Measurements from ENCODE around the gene BNC2.

The BNC2 gene

DNA sequence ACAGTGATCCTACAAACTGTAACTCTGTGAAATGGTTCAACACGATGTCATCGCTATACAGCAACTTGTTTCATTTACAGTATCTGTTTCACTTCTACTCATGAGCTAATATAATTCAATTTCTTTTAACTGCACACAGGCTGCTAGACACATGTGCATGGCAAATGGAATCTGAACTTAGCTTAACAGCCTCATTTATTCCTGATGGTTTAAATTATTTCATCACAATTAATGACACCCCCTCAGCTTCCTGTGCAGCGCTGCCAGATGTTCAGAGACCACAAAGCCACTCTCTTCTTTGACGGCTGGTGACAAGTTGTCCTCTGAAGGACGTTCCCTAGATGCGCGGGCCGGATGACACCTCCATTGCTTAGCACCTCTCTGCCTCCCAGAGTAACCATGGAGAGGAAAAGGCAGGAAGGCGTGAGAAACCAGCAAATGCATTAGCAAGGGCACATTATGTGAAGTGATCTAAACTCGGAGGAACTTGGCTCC is 191.1 kb downstream of the BNC2 start:
- FAIRE-seq = no peak
- DNase-seq (ENCODE audit: low spot score) = no peak

DNA sequence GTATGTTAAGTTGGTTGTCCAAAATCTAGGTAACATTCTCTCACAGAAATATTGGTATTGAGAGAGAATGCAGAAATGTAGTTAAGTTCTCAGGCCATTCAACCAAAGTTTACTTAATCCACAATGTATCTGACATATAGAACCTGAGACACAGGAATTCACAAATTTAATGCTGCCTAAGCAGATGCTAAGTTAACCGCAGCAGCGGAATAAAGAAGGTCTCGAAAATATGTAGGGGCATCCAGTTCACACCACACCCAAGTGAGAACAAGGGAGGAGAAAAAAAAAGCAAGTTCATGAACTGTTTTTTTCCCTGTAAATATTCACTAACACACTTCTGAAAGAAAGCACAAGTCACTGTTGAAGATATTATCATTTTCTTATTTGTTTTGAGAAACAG is 194.0 kb downstream of the BNC2 start:
- FAIRE-seq (no peak), DNase-seq (ENCODE audit: low spot score) (no peak)

DNA sequence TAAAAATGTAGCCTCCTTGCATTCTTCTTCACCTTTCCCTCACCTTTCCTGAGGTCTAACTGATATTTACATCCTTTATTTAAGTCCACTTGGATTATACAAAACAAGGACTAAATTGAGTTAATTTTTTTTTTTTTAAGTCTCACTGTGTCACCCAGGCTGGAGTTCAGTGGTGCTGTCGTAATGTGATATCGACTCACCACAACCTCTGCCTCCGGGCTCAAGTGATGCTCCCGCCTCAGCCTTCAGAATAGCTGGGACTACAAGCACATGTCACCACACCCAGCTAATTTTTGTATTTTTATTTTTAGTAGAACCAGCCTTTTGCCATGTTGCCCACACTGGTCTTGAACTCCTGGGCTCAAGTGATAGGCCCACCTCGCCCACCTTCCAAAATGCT is 195.3 kb downstream of the BNC2 start:
- FAIRE-seq (no peak), DNase-seq (ENCODE audit: low spot score) (no peak)

DNA sequence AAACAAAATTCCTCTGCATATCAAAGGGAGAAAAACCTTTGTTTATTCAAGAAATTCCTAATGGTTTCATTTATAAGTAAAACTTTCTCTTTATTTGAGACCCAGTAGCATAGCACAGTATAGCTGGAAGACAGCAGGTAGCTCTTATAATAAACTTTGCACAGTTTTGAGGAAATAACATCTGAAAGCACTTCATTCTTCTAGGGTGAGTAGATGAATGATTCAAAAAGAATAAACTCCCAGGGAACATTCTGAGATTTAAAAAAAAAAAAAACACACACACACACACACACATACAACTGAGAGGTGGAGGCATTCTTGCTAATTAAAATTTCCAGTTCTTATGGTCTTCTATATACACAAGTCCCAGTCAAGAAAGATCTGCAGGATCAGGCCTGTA is 197.3 kb downstream of the BNC2 start:
- no peak for FAIRE-seq

DNA sequence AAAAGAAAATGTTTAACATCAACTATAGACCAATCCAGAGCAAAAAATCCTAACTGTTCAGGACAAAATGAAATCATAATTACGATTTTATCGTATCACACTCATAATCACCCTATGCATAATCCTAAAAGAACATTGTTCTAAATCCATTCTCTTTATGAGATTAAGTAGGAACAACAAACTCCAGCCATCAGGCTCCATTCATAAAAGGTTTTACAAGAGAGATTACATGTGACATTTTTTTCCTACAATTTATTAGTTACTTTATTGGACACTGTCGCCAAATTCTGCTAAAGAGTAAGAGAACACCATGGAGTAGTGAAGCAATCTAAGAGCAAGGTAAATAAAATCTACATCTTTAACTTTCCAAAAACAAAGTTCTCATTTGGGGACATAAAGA is 198.0 kb downstream of the BNC2 start:
- no peak for DNase-seq (ENCODE audit: low spot score)
- FAIRE-seq = no peak

More for the DNA sequence above, 197.3 kb downstream of the BNC2 start:
- DNase-seq (ENCODE audit: low spot score) = no peak

DNA sequence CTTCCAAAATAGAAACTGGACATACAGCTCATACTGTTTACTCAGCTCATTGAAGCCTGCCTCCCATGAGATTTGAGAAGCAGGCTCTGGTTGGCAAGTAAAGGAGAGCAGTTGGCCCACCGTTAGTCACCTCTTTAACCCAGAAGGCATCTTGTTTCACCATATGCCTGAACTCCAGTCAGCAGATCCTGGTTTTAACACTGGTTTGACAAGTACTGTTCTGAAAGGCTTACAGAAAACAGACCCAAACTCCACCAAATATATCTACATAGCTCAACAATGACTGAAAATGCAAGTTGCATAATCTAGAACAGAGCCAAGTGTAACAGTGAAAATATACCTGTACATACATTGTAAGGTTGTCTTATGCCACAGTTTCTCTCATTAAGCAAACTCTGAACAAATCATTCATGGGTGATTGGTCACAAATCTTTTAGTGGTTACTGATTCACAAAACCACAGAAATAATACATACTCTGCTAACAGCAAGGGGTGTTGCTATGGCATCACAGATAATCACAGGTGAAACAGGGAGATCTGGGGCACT is 198.8 kb downstream of the BNC2 start:
- DNase-seq (ENCODE audit: low spot score) (no peak), FAIRE-seq (no peak)

DNA sequence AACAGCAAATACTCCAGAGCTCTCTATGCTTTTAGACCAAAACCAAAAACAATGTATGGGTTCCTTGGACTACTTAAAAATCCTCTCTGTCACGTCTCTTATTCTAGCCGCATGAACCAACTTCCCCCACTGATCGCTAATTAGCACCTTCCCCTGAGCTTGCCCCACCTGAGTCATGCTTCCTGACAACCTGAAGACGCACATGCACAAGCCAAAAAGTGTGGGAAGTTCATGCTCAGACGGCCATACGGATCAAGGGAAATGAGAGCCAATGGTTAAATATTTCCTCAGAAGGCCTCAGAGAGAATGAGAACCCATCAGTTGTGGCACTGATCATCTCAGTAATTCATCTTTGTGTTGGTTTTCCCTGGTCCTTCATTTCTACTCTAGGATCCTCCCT is 199.7 kb downstream of the BNC2 start:
- DNase-seq (ENCODE audit: low spot score) (no peak), FAIRE-seq (no peak)

DNA sequence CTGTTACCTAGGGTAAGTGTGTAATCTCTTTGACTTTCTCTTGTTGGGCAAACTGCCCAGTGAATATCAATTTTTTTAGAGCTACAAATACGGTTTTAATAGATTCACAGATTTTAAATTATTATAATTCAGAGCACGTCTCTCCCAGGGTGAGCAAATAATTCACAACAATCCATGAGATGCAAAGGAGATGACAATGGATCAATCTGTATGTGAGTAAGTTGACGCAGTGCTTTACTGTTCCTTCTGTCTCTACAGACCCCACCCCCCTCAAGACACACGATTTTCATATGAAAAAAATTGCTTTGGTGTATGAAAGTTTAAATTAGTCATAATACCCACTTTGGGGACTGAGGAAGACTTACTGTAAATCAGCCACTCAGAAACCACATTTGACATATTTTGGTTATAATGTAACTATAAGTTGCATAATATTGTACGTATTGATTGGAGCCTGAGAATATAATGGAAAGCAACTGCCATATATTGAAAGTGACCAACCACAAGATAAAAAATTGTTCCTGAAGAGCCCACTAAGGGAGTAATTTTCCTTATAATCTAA is 201.7 kb downstream of the BNC2 start:
- FAIRE-seq = no peak
- no peak for DNase-seq (ENCODE audit: low spot score)

DNA sequence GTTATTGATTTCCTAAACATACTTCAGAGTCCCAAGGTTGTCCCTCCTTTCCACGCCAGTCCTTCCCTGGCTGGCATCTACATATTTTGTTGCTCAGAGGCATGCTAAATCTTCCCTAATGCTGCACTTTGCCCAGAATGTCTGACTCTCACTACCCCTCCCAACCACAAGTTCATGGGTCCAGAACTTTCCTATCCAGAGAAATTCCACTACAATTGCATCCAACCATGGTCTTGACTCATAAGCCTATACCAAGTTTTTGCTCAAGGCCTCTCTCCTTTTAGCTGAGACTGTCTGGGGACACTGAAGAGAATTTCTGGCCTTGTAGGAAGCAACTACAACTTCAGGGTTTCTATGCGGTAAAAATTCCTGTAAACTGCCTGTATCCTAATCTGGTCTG is 206.3 kb downstream of the BNC2 start:
- FAIRE-seq = no peak
- no peak for DNase-seq (ENCODE audit: low spot score)

DNA sequence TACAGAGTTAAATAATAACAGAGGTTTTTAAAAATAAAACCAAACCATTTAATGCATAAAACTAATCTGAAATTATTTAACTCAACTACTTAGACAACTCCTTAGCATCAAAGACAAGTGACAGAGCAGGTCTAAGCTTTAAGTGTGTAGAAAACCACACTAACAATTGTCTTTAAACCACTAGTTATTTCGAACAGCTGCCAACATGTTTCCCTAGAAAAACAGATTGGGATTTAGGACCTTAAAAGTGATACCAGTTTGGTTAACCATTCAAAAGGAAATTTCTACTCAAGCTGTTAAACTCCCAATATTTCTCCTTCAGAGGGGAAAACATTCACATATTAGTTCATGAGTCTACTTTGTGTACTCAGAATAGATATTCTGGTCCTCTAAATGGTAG is 208.7 kb downstream of the BNC2 start:
- DNase-seq (ENCODE audit: low spot score) (no peak), FAIRE-seq (no peak)

DNA sequence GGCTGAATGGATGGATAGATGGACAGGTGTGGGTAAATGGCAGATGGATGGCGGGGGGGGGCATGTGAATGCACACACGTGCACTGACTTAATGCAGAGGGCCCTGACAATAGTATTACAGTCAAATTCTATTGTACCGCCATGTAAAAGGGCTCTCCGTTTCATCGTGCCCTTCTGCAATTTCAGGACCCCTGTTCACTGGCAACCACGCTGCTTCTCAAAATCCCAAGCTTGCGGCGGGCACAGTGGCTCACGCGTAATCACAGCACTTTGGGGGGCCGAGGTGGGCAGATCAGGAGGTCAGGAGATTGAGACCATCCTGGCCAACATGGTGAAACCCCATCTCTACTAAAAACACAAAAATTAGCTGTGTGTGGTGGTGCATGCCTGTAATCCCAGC is 211.4 kb downstream of the BNC2 start:
- no peak for FAIRE-seq
- DNase-seq (ENCODE audit: low spot score) = no peak

DNA sequence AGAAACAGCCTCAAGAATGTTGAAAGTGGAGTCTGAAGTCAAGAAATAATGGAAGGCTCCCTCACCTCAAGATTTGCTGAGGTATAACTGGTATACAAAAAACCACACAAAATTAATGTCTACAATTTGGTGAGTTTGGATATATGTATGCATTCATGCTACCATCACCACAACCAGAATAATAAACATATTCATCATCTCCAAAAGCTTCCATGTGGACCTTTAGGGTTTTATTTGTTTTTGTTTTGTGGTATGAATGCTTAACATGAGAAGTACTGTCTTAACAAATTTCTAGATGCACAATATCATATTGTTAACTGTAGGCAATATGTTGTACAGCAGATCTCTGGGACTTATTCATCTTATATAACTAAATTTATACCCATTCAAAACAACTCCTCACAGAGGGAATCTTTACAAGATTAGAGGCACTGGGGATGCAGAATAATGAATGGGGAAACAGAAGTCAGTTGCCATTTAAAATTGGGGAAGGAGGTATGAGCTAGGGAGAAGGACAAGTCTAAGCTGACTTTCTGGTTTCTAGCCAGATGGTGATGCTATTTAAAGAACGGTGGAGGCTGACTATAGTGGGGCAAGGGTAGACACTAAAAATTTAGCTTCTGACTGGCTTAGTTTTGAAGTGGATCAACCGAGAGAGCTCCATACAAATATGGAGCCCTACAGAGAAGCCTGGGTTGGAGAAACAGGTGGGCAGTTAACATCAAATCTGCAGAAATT is 213.9 kb downstream of the BNC2 start:
- FAIRE-seq = no peak
- DNase-seq (ENCODE audit: low spot score) = no peak

DNA sequence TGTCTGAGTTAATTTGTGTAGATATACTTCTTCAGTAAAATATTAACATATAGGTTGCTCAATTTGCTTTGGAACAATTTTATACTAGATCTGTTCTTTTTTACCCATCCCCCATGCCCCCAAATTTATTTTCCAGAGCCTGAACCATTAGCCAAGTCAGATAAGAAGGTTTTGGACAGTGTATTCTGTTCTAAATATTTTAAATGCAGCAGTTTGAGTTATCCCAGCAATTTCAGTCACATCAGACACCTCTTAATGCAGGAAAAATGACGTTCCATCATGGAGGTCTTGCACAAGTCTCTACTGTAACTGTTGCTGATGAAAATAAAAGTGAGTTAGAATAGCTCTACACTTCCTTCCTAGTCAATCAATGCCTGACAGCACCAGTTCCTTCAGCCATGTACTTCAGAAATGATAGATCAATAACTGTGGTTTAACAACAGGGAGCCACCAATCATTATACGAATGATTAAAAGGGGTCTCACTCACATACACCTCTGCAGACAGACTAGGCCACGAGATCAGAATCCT is 215.8 kb downstream of the BNC2 start:
- FAIRE-seq (no peak), DNase-seq (ENCODE audit: low spot score) (no peak)

DNA sequence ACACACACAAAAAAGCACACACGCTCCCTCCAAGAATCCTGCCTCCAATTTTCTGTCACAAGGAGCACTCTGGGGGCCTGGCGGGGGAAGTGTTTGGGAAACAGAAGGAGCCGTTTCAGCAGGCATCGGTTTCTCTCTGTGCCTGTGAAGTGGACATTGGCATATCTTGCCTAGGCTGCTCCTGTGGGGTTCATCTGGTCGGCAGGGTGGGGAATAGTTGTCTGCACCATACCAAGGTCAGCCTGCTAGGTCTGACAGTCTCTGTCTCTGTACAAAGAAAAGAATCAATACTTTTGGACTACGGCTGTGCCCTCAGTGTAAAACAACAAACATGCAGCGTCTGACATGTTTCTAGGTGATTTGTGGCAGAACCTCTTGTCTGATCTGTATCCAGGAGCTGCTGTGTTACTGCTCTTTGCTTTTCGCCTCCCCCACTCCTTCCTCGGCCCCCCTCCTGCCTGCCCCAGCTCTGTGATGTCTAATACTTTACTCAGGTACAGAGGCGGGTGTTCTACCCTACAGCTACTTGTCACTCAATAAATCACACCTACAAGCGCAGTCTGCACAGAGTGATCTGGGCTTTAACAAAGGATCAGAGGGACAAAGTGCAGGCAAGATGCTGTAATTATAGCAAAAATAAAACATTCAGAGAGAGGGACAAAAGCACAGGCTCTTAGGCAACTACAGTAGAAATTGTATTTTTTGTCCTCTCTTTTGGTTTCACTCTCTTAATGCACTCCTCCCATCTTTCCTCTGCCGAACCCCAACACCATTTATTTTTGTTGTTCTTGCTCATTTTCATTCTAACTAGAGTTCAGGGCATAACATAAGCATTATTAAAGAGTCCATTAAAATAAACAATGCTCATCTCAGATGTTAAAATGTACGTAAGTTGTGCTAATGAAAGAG is 216.7 kb downstream of the BNC2 start:
- no peak for FAIRE-seq

DNA sequence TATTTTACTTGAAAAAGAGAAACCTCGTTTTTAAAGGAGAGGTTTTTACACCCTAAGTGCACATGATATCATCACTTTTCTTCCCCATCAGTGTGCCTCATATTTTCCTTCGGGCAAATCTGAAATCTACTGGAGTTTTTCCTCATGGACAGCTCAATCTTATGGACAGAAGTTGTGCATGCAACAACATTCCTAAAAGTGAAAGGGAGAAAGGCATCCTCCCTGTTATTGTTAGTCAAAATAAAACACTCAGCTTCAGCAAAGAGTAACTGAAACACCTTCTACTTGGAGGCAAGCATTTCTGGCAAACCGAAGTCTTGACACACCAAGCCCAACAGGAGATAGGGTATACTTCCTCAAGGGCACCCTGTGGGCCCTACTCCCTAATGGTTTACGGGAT is 217.9 kb downstream of the BNC2 start:
- FAIRE-seq = no peak
- DNase-seq (ENCODE audit: low spot score) = no peak

More for the DNA sequence above, 216.7 kb downstream of the BNC2 start:
- DNase-seq (ENCODE audit: low spot score) = no peak

DNA sequence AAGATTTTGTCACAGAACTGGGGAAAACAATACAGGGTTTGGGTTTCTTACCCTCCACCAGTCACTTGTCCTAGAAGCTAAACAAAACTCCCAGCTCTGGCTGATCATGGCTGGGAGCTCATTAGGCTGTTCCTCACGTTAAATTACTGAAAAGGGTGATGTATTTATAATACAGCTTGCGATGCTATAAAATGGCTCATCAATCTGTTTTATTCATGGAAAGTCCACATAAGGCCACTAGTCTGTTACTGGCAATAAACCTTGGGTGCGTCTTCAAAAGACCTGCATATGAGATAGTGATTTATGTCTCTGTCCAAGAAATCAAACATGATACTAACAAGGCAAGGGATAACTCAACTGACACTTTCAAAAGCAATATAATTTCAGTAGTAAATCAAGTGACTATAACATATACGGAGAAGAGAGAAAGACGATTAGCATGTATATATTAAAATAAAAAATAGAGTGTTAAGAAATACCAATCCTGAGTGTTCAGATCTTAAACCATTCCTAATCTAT is 219.0 kb downstream of the BNC2 start:
- FAIRE-seq (no peak), DNase-seq (ENCODE audit: low spot score) (no peak)

DNA sequence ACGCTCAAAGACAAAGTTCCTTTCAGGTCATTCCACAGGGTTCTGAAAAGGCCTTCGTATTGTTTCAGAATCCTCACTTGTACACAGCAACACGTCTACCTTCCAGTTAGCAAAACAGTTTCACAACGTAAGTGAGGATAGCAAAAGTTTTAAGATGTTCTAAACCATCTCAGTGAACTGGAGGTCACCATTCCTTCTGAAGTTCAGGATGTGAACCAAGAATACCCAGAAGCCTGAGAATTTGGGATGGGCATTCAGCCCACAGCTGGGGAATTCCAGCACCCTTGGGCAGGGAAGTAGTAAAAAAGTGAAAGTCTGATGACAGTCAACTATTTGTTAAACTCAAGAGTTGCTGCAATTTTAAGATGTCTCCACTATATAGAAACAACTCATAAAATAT is 224.5 kb downstream of the BNC2 start:
- FAIRE-seq (no peak), DNase-seq (ENCODE audit: low spot score) (no peak)

DNA sequence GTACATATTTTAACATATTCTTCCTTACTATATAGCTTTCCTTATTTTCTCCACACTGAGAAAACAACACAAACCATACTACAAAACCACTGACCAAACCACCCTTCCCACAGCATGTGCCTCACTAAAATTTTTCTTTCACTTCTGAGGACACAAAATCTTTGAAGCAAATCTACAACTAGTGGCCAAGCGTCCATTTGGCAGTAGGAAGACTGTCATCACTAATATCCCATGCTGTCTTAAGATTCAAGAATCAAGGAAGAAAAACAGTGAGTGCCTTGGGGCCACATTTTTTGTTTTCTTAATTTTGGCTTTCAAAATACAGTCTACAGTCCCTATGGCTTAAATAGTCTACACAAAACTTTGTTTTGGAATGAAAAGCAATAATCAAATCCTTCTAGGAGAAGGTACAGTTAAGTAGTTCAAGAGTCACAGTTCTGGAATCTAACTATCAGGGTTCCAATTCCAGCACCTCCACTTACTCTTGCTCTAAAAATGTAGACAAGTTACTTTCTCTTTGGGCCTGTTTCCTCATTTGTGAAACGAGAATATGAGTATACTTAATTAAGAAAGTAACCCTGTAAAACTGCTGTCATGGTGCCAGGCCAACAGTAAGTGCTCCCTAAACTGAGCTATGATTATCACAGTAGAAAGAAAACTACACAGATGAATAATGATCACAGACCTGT is 227.9 kb downstream of the BNC2 start:
- DNase-seq (ENCODE audit: low spot score) (no peak), FAIRE-seq (no peak)

DNA sequence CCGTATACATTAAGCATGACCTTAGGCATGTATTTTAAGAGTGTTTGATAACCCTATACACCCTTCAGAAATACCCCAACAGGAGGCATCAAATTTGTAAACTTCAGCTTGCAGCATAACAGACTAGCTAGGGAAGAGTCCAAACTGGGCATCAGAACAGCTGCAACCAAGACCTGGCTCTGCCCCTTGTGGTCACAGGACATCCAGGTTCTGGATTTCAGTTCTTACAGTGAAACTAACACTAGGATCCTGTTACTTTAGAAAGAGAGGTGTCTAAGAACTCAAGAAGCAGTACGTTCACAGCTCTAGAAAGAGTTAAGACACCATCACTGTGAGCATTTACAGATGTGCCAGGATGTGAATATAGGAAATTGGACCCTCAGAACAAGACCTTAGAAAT is 229.8 kb downstream of the BNC2 start:
- FAIRE-seq = no peak
- no peak for DNase-seq (ENCODE audit: low spot score)

DNA sequence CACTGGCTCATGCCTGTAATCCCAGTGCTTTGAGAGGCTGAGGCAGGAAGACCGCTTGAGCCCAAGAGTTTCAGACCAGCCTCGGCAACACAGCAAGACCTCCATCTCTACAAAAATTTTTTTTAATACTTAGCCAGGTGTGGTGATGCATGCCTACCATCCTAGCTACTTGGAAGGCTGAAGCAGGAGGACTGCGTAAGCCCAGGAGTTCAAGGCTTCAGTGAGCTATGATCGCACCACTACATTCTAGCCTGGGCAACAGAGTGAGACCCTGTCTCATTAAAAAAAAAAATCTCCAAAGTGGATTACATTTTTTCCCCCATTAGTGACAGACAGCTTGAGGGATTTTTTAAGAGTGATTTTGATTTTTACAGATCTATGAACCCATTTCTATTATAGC is 230.8 kb downstream of the BNC2 start:
- DNase-seq (ENCODE audit: low spot score) (no peak), FAIRE-seq (no peak)

DNA sequence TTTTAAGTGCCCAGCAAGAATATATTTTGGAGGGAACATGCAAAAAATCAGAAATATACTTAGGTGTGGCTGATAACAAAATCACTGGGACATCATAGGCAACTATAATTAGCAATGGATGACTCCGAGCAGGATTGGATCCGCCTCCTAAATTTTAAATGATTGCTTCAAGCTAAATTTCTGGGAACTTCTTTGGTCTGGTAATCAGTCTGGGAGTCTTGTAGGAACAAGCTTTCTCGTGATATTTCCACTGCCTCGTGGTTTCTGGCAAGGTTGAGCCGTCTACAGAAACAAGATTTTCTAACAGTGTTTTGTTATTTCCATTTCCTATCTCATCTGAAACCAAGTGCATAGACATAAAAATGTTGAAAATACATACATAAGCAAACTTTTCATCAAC is 232.6 kb downstream of the BNC2 start:
- FAIRE-seq (no peak), DNase-seq (ENCODE audit: low spot score) (no peak)
